SIG-M5 (cell line): ENCODE results near the gene PCYOX1L.

Experiments used
- DNase-seq: peaks from one replicate; lab custom pipeline; 2025; lab: John Stamatoyannopoulos, UW

Gene PCYOX1L

GRCh38 chr5:149337736-149338135, 20.1 kb upstream of the PCYOX1L start:
- DNase-seq = no peak

DNA sequence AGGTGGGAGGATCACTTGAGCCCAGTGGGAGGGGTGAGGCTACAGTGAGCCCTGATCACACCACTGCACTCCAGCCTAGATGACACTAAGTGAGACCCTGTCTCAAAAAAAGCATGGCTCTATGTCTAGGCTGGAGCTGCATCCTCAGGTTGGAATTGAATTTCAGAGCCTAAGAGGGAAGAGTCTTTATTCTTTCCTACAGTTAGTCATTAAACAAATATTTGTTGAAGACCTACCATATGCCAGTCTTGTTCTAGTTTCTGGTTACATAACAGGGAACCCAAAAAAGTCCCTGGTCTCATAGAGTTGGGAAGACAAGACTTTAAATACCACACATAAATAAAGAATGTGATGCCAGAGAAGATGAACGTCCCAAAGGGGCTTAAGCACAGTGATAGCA, 19.5 kb upstream of the PCYOX1L start:
- no peak for DNase-seq

- DNase-seq = no peak
Measured at GRCh38 chr5:149340920-149341319, 16.9 kb upstream of the PCYOX1L start.

DNA sequence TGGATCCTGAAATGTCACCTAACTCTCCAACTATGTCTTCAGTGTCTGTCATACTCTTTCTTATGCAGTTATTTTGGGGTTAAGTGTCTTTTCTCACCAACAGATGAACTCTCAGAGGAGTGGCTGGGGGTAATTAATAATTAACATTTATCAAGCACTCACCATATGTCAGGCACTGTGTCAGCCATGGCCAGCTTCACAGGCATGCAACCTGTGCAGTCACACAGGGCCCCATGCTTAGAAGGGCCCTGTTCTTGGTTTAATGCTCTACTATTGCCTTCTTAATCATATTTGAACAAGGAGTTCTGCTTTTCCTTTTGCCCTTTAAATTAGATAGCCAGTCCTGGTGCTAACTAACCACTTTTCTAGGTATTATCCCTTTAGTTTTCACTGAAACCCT, 16.0 kb upstream of the PCYOX1L start:
- no peak for DNase-seq

GRCh38 chr5:149344151-149344550, 13.7 kb upstream of the PCYOX1L start:
- no peak for DNase-seq

DNA sequence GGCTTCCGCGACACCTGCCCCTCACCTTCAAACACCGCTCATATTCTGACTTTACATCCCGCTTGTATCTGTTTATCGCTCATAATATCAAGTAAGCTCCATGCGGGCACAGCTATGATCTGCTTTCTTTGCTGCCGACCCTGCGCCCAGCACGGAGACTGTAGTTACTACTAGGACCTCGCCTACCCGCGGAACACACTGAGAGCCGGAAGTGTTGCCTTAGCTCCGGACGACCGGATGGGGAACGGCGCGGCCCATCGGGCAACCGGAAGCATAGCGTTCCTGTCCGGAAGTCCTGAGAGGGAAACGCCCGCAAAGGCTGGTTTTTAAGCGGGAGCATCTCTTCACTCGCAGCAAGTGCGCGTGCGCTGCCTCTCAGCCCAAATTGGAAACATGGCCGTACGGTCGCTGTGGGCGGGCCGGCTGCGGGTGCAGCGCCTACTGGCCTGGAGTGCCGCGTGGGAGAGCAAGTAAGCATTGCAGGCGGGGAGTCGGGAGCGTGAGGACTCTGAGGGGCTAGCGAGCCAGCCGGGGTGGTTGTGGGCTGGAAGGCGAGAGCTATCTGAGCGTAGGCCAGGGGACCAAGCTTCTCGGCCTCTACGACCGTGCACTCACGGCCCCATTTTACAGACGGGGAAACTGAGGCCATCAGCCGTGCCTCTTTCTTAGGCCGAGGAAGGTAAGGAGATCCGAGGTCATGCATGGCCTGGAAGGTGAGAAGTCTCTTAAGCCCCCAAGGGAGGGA, 12.5 kb upstream of the PCYOX1L start, which contains the start of gene GRPEL2:
TSS of gene GRPEL2 (plus strand) at position 353 of the 745 bp plus-strand sequence. CDS start at position 394, 41 bp downstream.
- DNase-seq = peak; percentile 88

DNA sequence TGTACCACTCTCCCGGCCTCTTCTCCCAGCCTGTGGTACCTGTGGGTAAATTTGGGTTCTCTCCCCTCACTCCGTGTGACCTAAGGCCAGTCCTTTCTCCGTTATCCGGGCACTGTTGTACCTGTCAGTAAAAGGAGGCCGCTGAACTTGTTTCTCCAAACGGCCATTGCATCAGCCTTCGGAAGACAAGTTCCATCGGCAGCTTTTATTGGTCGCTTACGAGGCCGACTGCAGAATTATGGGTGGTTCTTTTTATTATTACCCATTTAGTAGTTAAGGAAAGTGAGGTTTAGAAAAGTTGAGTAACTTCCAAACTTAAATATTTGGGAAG, 12.0 kb upstream of the PCYOX1L start:
- DNase-seq = no peak

GRCh38 chr5:149348518-149348917, 9.3 kb upstream of the PCYOX1L start:
- DNase-seq = no peak

- DNase-seq = no peak
Measured at GRCh38 chr5:149349382-149349781, 8.5 kb upstream of the PCYOX1L start.

GRCh38 chr5:149352169-149352568, 5.7 kb upstream of the PCYOX1L start:
- no peak for DNase-seq

GRCh38 chr5:149353911-149354310, 3.9 kb upstream of the PCYOX1L start:
- DNase-seq = no peak

DNA sequence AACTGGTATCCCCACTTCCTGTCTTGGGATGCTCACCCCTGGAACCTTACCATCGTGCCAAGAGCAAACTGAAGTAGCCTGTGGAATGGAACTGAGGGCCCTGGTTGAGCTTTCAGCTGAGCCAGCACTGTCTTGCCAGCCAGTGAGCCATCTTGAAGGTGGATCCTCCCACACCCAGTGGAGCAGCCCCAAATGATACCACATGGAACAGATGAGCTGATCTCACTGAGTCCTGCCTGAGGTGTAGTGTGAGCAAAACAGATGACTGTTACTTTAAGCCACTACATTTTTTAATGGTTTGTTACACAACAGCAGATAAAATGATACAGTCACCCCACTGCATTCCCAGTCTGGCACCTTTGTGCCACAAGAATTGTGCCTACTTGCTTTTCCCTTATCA, 2.2 kb upstream of the PCYOX1L start:
- no peak for DNase-seq

DNA sequence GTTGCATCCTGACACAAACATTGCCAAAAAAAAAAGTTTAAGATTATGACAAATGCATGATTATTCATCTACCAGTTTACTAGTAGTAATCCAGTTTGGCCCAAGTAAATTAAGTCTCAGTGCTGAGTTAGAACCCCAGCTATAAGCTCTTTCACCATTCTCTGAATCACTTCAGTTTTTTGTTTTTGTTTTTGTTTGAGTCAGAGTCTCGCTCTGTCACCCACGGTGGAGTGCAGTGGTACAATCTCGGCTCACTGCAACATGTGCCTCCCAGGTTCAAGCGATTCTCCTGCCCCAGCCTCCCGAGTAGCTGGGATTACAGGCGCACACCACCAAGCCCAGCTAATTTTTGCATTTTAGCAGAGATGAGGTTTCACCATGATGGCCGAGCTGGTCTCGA, 1.5 kb upstream of the PCYOX1L start:
- no peak for DNase-seq

DNA sequence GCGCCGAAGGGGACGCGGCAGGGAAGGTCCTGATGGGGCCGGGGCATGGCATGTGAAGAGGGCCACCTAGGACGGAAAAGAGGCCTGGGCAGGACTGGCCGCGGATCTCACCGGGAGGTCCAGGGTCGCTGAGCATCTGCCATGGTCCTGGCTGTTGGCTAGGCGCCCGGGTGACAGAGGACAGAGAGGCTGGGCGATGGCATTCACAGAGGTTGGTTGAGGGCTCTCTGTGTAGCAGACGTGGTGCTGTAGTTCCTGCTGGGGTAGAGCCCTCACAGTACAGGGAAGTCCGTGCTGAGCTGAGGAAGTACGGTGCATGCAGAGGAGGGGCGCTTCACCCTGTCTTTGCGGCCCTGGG, 427 bp downstream of the PCYOX1L start:
- no peak for DNase-seq

DNA sequence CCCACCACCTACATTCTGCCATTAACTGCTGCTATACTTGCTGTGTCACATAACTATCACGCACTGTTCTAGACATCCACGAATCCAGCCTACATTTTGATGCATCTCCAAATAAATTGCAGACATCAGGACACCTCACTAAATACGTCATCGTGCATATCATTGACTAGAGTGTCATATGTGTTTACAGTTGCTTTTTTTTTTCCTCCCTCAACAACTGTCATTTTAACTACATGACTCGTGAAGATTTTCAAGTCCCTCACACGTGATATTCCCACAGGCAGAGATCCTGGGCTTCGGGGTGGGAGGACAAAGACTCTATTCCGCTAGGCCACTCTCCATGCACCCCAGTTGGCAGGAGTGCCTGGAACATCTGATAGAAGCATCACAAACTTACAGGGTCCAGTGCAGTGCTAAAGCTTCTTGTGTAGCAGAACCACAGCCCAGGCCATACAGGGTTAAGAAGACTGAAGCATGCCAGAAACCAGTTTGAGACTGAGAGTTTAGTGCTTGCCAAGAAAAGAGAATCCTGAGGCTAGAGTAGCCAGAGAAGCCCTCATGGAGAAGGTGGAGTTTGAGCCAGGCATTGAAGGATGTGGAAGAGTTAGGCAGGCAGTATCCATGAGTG, 1.1 kb downstream of the PCYOX1L start:
- DNase-seq = no peak

DNA sequence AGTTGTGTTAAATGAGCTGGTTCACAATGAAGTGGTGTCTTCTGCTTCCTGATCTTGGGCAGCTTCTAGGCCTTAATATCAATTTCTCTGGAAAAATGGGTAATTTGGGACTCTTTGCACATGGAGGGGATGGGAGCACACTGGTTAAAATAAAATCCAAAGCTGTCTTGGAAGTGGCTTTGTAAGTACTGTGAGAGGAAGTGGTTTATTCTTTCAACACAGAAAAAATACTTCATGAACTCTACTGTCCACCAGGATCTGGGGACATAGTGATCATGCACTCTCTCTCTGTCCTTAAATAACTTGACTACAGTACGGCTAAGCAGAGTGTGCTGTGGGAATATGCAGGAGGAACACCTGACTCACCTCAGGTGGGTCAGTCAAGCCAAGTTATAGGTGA, 2.4 kb downstream of the PCYOX1L start:
- no peak for DNase-seq

DNA sequence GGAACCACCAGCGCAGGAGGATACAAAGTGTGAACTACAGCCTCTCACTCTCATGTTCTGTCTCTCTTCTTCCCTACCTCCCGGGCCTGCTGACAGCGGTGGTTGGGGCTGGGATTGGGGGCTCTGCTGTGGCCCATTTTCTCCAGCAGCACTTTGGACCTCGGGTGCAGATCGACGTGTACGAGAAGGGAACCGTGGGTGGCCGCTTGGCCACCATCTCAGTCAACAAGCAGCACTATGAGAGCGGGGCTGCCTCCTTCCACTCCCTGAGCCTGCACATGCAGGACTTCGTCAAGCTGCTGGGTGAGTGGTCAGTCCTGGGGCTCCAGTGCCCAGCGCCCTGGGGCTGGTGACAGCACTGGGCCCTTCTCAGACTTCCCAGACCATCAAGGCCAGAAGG, 4.7 kb downstream of the PCYOX1L start:
- no peak for DNase-seq

DNA sequence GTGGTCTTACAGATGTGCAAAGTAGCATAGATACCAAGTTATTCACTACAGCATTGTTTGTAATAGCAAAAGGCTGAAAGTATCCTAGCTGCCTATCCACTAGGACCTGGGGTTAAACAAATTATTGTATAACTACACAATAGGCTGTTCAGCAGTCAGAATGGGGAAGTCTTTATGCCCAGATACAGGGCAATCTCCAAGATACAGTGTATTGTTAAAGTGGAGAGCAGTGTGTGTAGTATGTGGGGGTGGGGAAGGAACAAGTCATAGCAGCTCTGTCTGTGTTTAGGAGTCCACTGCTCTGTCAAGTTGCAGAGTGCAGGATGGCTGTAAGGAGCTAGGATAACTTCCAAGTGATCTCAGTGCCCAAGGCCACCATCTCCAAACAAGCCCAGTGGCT, 5.5 kb downstream of the PCYOX1L start:
- DNase-seq = no peak

DNA sequence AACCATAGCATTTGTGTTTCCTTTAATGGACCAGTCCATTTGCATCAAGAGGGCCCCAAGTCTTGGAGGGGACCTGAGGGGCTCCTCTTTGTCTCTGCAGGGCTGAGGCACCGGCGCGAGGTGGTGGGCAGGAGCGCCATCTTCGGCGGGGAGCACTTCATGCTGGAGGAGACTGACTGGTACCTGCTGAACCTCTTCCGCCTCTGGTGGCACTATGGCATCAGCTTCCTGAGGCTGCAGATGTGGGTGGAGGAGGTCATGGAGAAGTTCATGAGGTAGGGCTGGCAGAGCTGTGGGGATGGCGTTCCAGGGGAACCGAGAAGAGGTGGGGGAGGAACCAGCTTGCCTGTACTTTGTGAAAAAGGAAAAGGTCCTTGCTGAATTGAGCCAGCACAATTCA, 6.1 kb downstream of the PCYOX1L start:
- DNase-seq = no peak

DNA sequence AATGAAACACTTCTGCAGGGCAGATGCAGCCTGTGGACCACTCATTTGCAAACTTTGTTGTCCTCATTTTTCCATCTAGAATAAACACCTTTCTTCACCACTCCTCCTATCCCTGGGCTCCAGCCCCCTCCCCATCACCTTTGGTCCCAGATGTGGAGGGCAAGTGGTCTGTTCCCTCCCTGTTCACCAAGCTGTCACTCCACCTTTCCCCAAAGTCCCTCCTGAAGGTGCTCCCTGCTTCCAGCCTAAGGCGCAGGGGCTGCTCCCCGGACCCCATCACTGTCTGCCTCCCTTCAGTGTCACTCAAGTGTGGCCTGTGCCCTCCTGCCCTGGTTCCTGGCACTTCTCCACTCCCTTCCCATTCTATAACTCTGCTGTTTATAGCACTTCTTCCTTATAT, 6.9 kb downstream of the PCYOX1L start:
- DNase-seq = no peak

DNA sequence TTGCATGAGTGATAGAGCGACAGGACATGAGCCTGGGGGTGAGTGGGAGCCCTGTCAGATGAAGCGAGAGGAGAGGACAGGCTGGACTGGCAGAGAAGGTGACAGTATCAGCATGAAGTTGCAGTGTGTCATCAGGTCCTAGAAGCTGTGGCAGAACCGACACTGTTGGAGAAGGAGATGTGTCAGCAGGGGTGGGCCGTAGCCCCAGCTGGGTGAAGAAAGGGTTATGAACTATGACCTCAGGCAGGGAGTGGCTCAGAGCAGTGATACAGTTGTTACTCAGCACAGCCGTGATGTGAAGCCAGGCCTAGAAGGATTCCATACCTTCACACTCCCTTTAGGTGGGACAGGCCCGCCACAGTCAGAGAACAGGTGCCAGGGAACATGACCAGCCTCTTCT, 7.6 kb downstream of the PCYOX1L start:
- DNase-seq = no peak

- DNase-seq = no peak
Measured at GRCh38 chr5:149366169-149366729, 8.4 kb downstream of the PCYOX1L start.

- DNase-seq = no peak
Measured at GRCh38 chr5:149367249-149367971, 9.6 kb downstream of the PCYOX1L start.
